Endothelial cell of umbilical vein (primary cell): ENCODE results near the gene MRGPRE.
"Not testable (repeated sequence)": the region's sequence is repeated elsewhere in the genome, so short reads cannot be mapped to it uniquely, and the experiment has no call there.

ENCODE experiments used
- EZH2 ChIP-seq: IDR thresholded peaks from 2 replicates; pipeline ENCODE4 v1.6.1; 2012; ENCODE audit warnings: borderline replicate concordance, low read depth, mild to moderate bottlenecking, moderate library complexity, low read length, inconsistent platforms; ENCODE audit not compliant: severe bottlenecking
- FOS ChIP-seq: IDR thresholded peaks from 2 replicates; pipeline ENCODE4 v1.6.1; 2011; ENCODE audit warnings: mild to moderate bottlenecking, low read length, moderate library complexity, borderline replicate concordance; ENCODE audit not compliant: insufficient read depth
- GATA2 ChIP-seq: IDR thresholded peaks from 2 replicates; pipeline ENCODE4 v1.7.0; 2011; ENCODE audit warnings: low read depth, mild to moderate bottlenecking, moderate library complexity, mixed read lengths, low read length; ENCODE audit not compliant: insufficient read length, insufficient read depth
- POLR2A ChIP-seq: IDR thresholded peaks from 2 replicates; pipeline ENCODE4 v1.6.1; 2012; ENCODE audit warnings: low read depth, mild to moderate bottlenecking, control low read depth, low read length
- TF ChIP-seq, protein P1 (sequence below), 2 donors: IDR thresholded peaks; 1 replicate in 1 of 2; 2 replicates in 1 of 2; pipeline ENCODE4 v1.5.1; 2011; ENCODE audit warnings: low read length in 2 of 2, mild to moderate bottlenecking in 2 of 2, moderate library complexity in 2 of 2, control low read depth in 1 of 2, inconsistent platforms in 1 of 2, low read depth in 1 of 2; ENCODE audit not compliant: insufficient read depth in 1 of 2; ENCODE audit errors: extremely low read depth in 1 of 2
- TF ChIP-seq, protein P2 (sequence below): IDR thresholded peaks from 2 replicates; pipeline ENCODE4 v1.6.1; 2011; ENCODE audit not compliant: insufficient read depth, insufficient read length

DNA sequence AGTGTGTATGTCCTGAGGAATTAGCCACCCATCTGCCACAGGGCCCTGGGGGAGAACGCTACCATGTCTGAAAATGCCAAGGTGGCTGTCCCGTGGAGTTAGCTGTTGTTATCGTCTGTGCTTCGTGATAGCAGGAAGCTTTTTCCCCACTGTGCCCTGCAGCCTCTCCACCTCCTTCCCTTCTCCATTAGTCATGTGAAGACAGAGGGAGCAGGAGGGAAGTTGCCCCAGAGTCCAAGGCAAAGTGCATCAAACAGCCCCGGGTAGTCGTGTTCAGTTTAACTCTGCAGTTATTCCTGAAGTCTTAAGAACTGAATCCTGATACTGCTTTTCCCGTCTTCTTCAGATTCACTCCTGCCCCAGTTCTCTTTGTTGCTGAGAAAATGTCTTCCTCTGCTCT lies 30.3 kb upstream of the MRGPRE start:
- TF ChIP-seq, protein P1, sequence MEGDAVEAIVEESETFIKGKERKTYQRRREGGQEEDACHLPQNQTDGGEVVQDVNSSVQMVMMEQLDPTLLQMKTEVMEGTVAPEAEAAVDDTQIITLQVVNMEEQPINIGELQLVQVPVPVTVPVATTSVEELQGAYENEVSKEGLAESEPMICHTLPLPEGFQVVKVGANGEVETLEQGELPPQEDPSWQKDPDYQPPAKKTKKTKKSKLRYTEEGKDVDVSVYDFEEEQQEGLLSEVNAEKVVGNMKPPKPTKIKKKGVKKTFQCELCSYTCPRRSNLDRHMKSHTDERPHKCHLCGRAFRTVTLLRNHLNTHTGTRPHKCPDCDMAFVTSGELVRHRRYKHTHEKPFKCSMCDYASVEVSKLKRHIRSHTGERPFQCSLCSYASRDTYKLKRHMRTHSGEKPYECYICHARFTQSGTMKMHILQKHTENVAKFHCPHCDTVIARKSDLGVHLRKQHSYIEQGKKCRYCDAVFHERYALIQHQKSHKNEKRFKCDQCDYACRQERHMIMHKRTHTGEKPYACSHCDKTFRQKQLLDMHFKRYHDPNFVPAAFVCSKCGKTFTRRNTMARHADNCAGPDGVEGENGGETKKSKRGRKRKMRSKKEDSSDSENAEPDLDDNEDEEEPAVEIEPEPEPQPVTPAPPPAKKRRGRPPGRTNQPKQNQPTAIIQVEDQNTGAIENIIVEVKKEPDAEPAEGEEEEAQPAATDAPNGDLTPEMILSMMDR (IDR thresholded peaks at IDR 0.05; ENCODE audit: extremely low read depth in 1 of 2, insufficient read depth in 1 of 2, low read depth in 1 of 2, low read length in 2 of 2) = not testable (repeated sequence)
- not testable (repeated sequence) for TF ChIP-seq GATA2, POLR2A, EZH2, FOS
- TF ChIP-seq, protein P2, sequence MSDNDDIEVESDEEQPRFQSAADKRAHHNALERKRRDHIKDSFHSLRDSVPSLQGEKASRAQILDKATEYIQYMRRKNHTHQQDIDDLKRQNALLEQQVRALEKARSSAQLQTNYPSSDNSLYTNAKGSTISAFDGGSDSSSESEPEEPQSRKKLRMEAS = not testable (repeated sequence)
